Glutamatergic neuron (in vitro differentiated cells): ENCODE results near the gene IGSF10. TPM values are rescaled to one million over a fixed set of nuclear protein-coding genes. Genes with fewer than 3 reads are reported as not detected.

Experiments
- DNase-seq: peaks from one replicate; pipeline ENCODE4 v3.0.0; 2022
- H3K27ac Mint-ChIP-seq: one replicate; pipeline ENCODE4 v1.8.0; 2020; ENCODE audit warnings: mild to moderate bottlenecking, mixed read lengths, inconsistent platforms; ENCODE audit not compliant: unreplicated experiment
- H3K27me3 Mint-ChIP-seq: one replicate; pipeline ENCODE4 v1.8.0; 2020; ENCODE audit warnings: mild to moderate bottlenecking, moderate library complexity, mixed read lengths, inconsistent platforms; ENCODE audit not compliant: unreplicated experiment
- H3K36me3 Mint-ChIP-seq: one replicate; pipeline ENCODE4 v1.8.0; 2020; ENCODE audit warnings: mild to moderate bottlenecking, mixed read lengths, inconsistent platforms; ENCODE audit not compliant: unreplicated experiment
- H3K4me1 Mint-ChIP-seq: one replicate; pipeline ENCODE4 v1.8.0; 2020; ENCODE audit warnings: mild to moderate bottlenecking, low read depth, mixed read lengths, inconsistent platforms; ENCODE audit not compliant: unreplicated experiment
- H3K4me3 Mint-ChIP-seq: one replicate; pipeline ENCODE4 v1.8.0; 2020; ENCODE audit warnings: mild to moderate bottlenecking, mixed read lengths, inconsistent platforms; ENCODE audit not compliant: unreplicated experiment
- H3K9me3 Mint-ChIP-seq: one replicate; pipeline ENCODE4 v1.8.0; 2020; ENCODE audit warnings: mild to moderate bottlenecking, moderate library complexity, mixed read lengths, inconsistent platforms; ENCODE audit not compliant: unreplicated experiment
- CTCF ChIP-seq: fragments of 200-600 bp; sonication (generic); IDR thresholded peaks from one replicate; pipeline ENCODE4 v1.5.0; 2021; ENCODE audit not compliant: partially characterized antibody, unreplicated experiment
- total RNA-seq: library from RNA; stranded (reverse); fragmentation: NEBNext Ultra II Directional; extraction: Animal tissue kit (Norgen Biotek cat#: 25700); gene quantifications from one replicate; pipeline ENCODE4 v1.2.1, GENCODE V29; 2021; ENCODE audit not compliant: unreplicated experiment

IGSF10 gene
- total RNA-seq, 1 donor from 2014 or later = 0.05 TPM

GRCh38 chr3:151431940-151432339, 28.9 kb downstream of the IGSF10 start:
- Mint-ChIP-seq H3K4me3 (no peak overlapping the region), H3K36me3 (no peaks in the 10 kb centered on the region), H3K9me3 (no peaks in the 10 kb centered on the region), H3K4me1 (no peaks in the 10 kb centered on the region), H3K27me3 (no peaks in the 10 kb centered on the region), H3K27ac (no peak overlapping the region)
- DNase-seq = no peak
- no peak for TF ChIP-seq CTCF

DNA sequence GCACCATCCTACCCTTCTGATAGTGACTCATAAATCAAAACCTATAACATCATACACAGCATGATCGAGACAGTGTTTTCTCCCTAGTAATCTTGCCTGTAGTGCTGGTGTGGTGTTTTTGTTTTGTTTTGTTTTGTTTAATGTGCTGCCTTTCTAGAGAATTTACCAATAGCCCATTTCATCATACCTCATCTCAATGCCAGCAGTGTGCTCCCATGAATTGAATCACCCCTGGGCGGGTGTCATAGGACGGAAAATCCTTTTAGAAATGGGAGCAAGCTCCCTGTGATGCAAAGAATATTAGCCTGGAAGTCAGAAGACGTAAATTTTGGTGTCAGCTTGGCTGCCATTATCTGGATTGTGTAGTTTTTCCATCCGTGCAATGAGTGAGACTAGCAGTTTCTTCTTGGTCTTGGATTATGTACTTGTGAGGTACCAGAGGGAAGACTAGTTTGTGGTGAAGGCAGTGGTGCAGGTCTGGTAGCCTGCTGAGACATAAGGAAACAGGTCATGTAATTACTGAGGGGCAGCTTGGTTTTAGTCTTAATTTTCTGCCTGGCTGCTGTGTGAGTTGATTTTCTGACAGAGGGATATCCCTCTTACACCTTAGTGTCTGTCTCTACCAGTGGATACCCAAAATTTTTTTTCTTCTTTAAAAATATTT, 29.9 kb downstream of the IGSF10 start:
- no peaks in the 10 kb centered on the region for H3K36me3 Mint-ChIP-seq
- H3K27me3 Mint-ChIP-seq = no peaks in the 10 kb centered on the region
- no peak for TF ChIP-seq CTCF
- H3K27ac Mint-ChIP-seq = no peak overlapping the region
- no peaks in the 10 kb centered on the region for H3K4me1 Mint-ChIP-seq
- H3K4me3 Mint-ChIP-seq = no peak overlapping the region
- no peak for DNase-seq
- no peaks in the 10 kb centered on the region for H3K9me3 Mint-ChIP-seq

DNA sequence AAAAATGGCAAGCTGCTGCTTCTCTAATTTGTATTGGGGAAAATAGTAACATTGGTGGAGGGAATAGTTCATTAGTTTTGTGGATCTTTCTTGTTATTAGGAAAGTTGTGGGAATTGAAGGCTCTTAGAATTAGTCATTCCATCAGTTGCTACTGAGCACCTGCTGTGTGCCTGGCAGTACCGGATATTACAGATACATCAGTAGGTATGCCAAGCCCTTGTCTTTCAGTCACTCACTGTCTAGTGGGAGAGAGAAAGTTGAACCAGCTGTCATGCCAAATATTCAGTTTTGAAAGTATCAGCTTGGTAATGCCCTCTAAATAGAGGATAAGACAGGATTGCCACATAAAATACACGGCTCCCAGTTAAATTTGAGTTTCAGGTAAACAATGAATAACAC, 32.5 kb downstream of the IGSF10 start:
- no peak for TF ChIP-seq CTCF
- H3K27ac Mint-ChIP-seq = no peak overlapping the region
- no peaks in the 10 kb centered on the region for H3K27me3 Mint-ChIP-seq
- H3K36me3 Mint-ChIP-seq = no peaks in the 10 kb centered on the region
- H3K4me3 Mint-ChIP-seq = no peak overlapping the region
- no peaks in the 10 kb centered on the region for H3K4me1 Mint-ChIP-seq
- peaks cover 3% of the 10 kb centered on the region for H3K9me3 Mint-ChIP-seq
- no peak for DNase-seq

GRCh38 chr3:151426341-151426657, 34.6 kb downstream of the IGSF10 start:
- Mint-ChIP-seq H3K4me3 (no peak overlapping the region), H3K36me3 (no peaks in the 10 kb centered on the region), H3K4me1 (no peaks in the 10 kb centered on the region), H3K27ac (no peak overlapping the region), H3K27me3 (no peaks in the 10 kb centered on the region), H3K9me3 (peaks cover 3% of the 10 kb centered on the region)
- no peak for DNase-seq
- TF ChIP-seq CTCF = peak; percentile 3

DNA sequence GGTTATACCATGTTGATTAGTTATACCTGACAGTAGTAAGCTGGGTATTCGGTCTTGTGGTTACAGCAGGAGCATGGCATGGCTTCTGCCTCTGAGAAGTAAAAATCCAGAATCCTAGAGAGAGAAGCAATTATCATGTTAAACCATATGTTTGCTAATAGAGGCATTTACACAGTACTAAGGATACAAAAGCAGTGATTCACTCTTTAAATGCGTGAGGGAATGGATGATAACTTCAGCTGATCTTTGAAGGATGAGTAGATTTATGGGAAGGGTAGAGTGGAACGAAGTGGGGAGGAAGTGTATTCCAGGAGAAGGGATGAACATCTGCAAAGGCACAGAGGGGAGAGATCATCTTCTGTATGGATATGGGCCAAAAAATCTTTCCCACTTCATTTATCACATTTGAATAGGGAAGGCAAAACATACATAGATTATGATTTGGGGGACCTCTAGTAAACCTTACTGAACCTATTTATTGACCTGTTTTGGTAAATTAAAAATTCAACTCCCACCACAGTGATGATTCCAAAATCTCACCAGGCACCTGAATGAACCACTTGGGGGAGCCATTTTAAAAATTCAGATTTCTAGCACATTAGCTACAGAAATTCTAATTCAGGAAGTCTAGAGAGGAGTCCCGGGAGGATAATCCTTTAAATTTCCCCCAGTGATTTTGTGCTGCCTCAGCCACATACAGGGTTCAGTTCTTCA, 35.1 kb downstream of the IGSF10 start:
- Mint-ChIP-seq H3K27ac (no peak overlapping the region), H3K36me3 (no peaks in the 10 kb centered on the region), H3K4me3 (no peak overlapping the region), H3K4me1 (no peaks in the 10 kb centered on the region), H3K9me3 (peaks cover 3% of the 10 kb centered on the region), H3K27me3 (peaks cover 3% of the 10 kb centered on the region)
- DNase-seq = no peak
- TF ChIP-seq CTCF = peak; percentile 47
